CD4-positive, alpha-beta memory T cell (primary cell): ENCODE results near the gene CACNA1C. TPM values are rescaled to one million over a fixed set of nuclear protein-coding genes. Genes with fewer than 3 reads are reported as not detected.

ENCODE experiments used
- CTCF ChIA-PET: fragments of 350-600 bp; sonication (Branson Sonifier 250); formaldehyde crosslinking; loops from one replicate; lab custom pipeline; 2021; ENCODE audit warnings: inconsistent platforms; ENCODE audit not compliant: partially characterized antibody; lab: Charles Lee
- POLR2A ChIA-PET: fragments of 350-600 bp; sonication (Branson Sonifier 250); formaldehyde crosslinking; loops from one replicate; lab custom pipeline; 2021; ENCODE audit not compliant: partially characterized antibody; lab: Charles Lee
- DNase-seq, 5 donors: peaks; one replicate each; pipeline versions ENCODE4 v3.0.0 to v3.0.0-alpha.2; 2020 to 2022; ENCODE audit warnings: mixed read lengths in 1 of 5
- H3K27ac ChIP-seq: one replicate; pipeline ENCODE4 v1.7.0; 2013; ENCODE audit warnings: low read depth, low read length
- H3K27me3 ChIP-seq: 2 replicates; pipeline ENCODE4 v1.7.0; 2013; ENCODE audit warnings: mild to moderate bottlenecking, low read length, moderate library complexity; ENCODE audit not compliant: insufficient read depth
- H3K36me3 ChIP-seq: 2 replicates; pipeline ENCODE4 v1.7.0; 2013; ENCODE audit warnings: mild to moderate bottlenecking, low read length, moderate library complexity; ENCODE audit not compliant: insufficient read depth
- H3K4me1 ChIP-seq: 2 replicates; pipeline ENCODE4 v1.7.0; 2013; ENCODE audit warnings: mild to moderate bottlenecking, low read length, moderate library complexity; ENCODE audit not compliant: insufficient read depth
- H3K4me3 ChIP-seq, 2 donors: one replicate each; pipeline ENCODE4 v1.7.0; 2013; ENCODE audit warnings: low read length in 2 of 2, mild to moderate bottlenecking in 1 of 2
- H3K9me3 ChIP-seq, 2 donors: one replicate each; pipeline ENCODE4 v1.7.0; 2013; ENCODE audit warnings: low read length in 2 of 2, control low read depth in 1 of 2; ENCODE audit not compliant: control insufficient read depth in 1 of 2
- H3K27ac Mint-ChIP-seq, 7 donors: one replicate each; pipeline ENCODE4 v1.8.0; 2020 to 2021; ENCODE audit warnings: mixed read lengths in 7 of 7, mild to moderate bottlenecking in 6 of 7, inconsistent platforms in 3 of 7, moderate library complexity in 3 of 7
- H3K27me3 Mint-ChIP-seq, 2 donors: one replicate each; pipeline ENCODE4 v1.8.0; 2020 to 2021; ENCODE audit warnings: mixed read lengths in 2 of 2
- H3K36me3 Mint-ChIP-seq, 2 donors: one replicate each; pipeline ENCODE4 v1.8.0; 2020 to 2021; ENCODE audit warnings: mixed read lengths in 2 of 2, inconsistent platforms in 1 of 2, mild to moderate bottlenecking in 1 of 2
- H3K4me1 Mint-ChIP-seq, 4 donors: one replicate each; pipeline ENCODE4 v1.8.0; 2020 to 2021; ENCODE audit warnings: mixed read lengths in 4 of 4, mild to moderate bottlenecking in 1 of 4
- H3K4me3 Mint-ChIP-seq, 8 donors: one replicate each; pipeline ENCODE4 v1.8.0; 2020 to 2021; ENCODE audit warnings: mixed read lengths in 8 of 8, mild to moderate bottlenecking in 7 of 8, moderate library complexity in 6 of 8, inconsistent platforms in 3 of 8
- H3K9me3 Mint-ChIP-seq, 8 donors: one replicate each; pipeline ENCODE4 v1.8.0; 2020 to 2021; ENCODE audit warnings: mixed read lengths in 8 of 8, mild to moderate bottlenecking in 5 of 8, inconsistent platforms in 3 of 8, moderate library complexity in 1 of 8
- intact Hi-C: fragments of 100-400 bp; cut with micrococcal nuclease; formaldehyde crosslinking; loops from one replicate; pipeline ENCODE4 v1.15.1; 2023
- polyA plus RNA-seq, 2 donors: library from polyadenylated mRNA; unstranded; fragments of 300-500 nt; fragmentation: Illumina TruSeq; gene quantifications; one replicate each; pipeline ENCODE4 v1.2.3, GENCODE V29; 2021
- total RNA-seq, 2 experiments: library from RNA; stranded (reverse); gene quantifications; one replicate each; pipeline ENCODE4 v1.2.3, GENCODE V29; 2021

The CACNA1C gene
- total and polyA plus RNA-seq, 4 experiments from 2014 or later: 0.05 to 0.21 (median 0.07) TPM

DNA sequence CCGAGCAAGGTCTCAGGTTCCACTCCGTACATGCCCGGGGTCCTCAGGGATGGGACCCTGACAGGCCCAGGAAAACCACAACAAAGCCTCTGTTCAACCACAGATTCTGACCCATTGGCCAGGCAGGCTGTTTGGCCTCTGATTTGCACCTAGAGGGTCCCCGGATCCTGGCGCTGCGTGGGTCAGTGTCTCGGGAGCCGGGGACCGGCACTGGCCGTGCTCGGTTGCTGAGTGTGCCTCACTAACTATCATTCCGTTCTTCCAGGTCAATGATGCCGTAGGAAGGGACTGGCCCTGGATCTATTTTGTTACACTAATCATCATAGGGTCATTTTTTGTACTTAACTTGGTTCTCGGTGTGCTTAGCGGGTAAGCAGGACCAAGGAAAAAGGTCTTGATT lies 451.8 kb downstream of the CACNA1C start:
- Histone ChIP-seq H3K36me3 (no peaks in the 10 kb centered on the region), H3K4me3 (no peak overlapping the region), H3K27me3 (no peaks in the 10 kb centered on the region), H3K27ac (no peak overlapping the region), H3K9me3 (no peaks in the 10 kb centered on the region), H3K4me1 (no peaks in the 10 kb centered on the region)
- intact Hi-C loops: no loop called here
- CTCF ChIA-PET: no interaction called here
- H3K27ac Mint-ChIP-seq: no peak overlapping the region
- POLR2A ChIA-PET: no interaction called here
- DNase-seq: no peak
- H3K36me3 Mint-ChIP-seq: no peaks in the 10 kb centered on the region
- no peak overlapping the region for H3K4me3 Mint-ChIP-seq
- H3K9me3 Mint-ChIP-seq: peaks cover 0 to 5% (median 0%) of the 10 kb centered on the region in 8 donors
- peaks cover 0 to 2% (median 0%) of the 10 kb centered on the region in 4 donors for H3K4me1 Mint-ChIP-seq
- H3K27me3 Mint-ChIP-seq: peaks cover 8 to 17% of the 10 kb centered on the region in 2 donors

DNA sequence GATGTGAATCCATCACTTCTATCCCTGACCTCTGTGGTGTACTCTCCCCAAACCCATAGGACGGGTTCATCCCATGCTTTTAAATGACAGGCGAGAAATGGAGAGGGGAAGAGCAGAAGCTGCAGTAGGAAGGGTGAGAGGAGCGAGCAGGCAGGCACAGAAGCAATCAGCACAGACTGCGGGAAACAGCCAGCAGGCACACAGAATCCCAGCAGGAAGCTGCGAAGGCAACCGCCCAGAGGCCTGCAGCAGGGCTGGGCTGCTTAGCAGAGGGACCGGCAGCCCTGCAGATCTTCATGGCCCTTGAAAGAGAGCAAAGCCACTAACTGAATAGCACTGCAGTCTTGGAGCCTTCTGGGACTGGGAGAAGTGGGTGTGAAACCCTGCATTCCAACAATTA lies 455.0 kb downstream of the CACNA1C start:
- peaks cover 0 to 2% (median 0%) of the 10 kb centered on the region in 8 donors for H3K9me3 Mint-ChIP-seq
- CTCF ChIA-PET: no interaction called here
- H3K36me3 ChIP-seq: no peaks in the 10 kb centered on the region

DNA sequence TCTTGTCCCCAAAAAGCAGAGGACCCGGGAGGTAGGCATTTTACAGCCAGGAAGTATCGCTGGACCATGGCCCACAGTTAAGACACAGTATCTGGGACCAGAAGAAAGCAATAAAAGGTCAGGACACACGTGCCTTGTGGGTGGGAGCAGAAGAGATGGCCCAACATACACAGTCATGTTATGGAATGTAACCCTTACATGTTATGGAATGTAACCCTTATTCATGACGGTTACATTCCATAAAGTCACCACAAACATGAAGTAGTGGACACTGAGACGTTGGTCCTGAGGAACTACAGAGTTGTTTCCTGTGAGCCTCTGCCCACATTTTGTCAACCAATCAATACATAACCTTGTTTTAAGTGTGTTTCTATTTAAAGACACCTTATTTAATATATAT lies 456.4 kb downstream of the CACNA1C start:
- H3K4me1 ChIP-seq: no peaks in the 10 kb centered on the region
- H3K27ac Mint-ChIP-seq: no peak overlapping the region
- intact Hi-C loops: no loop called here

More for the DNA sequence above, 455.0 kb downstream of the CACNA1C start:
- Histone ChIP-seq H3K4me1 (no peaks in the 10 kb centered on the region), H3K27ac (no peak overlapping the region), H3K4me3 (no peak overlapping the region), H3K9me3 (no peaks in the 10 kb centered on the region), H3K27me3 (no peaks in the 10 kb centered on the region)
- Mint-ChIP-seq H3K27ac (no peak overlapping the region), H3K4me1 (no peaks in the 10 kb centered on the region), H3K4me3 (no peak overlapping the region), H3K27me3 (peaks cover 2 to 4% of the 10 kb centered on the region in 2 donors), H3K36me3 (no peaks in the 10 kb centered on the region)
- POLR2A ChIA-PET: no interaction called here
- no peak for DNase-seq
- intact Hi-C loops: no loop called here

DNA sequence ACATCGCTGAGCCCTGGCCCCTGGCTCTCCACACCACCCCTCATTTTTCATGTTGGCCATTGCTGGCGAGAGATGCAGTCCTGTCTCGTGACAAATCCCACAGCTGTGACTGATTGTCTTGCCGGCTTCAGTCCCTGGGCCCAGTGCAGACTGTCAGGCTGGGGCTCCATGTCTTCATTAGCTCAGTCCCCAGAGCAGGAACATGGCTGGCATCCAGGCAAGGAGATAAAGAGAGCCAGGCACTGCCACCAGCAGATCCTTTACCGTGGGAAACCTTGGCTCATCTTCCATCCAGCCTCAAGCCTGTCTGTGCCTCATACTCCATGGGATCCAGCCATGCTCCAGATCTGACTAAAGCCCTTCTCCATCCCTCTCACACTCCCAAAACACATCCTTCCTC lies 457.3 kb downstream of the CACNA1C start:
- H3K4me3 ChIP-seq: no peak overlapping the region
- intact Hi-C loops: no loop called here
- no peaks in the 10 kb centered on the region for H3K4me1 ChIP-seq
- DNase-seq: no peak
- ChIA-PET POLR2A (no interaction called here), CTCF (no interaction called here)
- Mint-ChIP-seq H3K36me3 (no peaks in the 10 kb centered on the region), H3K9me3 (peaks cover 0 to 2% (median 0%) of the 10 kb centered on the region in 8 donors), H3K27ac (no peak overlapping the region), H3K4me1 (no peaks in the 10 kb centered on the region), H3K27me3 (peaks cover 2 to 3% of the 10 kb centered on the region in 2 donors), H3K4me3 (no peak overlapping the region)
- no peak overlapping the region for H3K27ac ChIP-seq
- H3K9me3 ChIP-seq: no peaks in the 10 kb centered on the region
- no peaks in the 10 kb centered on the region for H3K27me3 ChIP-seq
- H3K36me3 ChIP-seq: no peaks in the 10 kb centered on the region

More for the DNA sequence above, 456.4 kb downstream of the CACNA1C start:
- Histone ChIP-seq H3K27me3 (no peaks in the 10 kb centered on the region), H3K4me3 (no peak overlapping the region), H3K36me3 (no peaks in the 10 kb centered on the region), H3K9me3 (no peaks in the 10 kb centered on the region), H3K27ac (no peak overlapping the region)
- DNase-seq: no peak
- H3K4me1 Mint-ChIP-seq: no peaks in the 10 kb centered on the region
- H3K36me3 Mint-ChIP-seq: no peaks in the 10 kb centered on the region
- CTCF ChIA-PET: no interaction called here
- H3K27me3 Mint-ChIP-seq: peaks cover 2% of the 10 kb centered on the region in 2 donors
- H3K9me3 Mint-ChIP-seq: peaks cover 0 to 2% (median 0%) of the 10 kb centered on the region in 8 donors
- POLR2A ChIA-PET: no interaction called here
- H3K4me3 Mint-ChIP-seq: no peak overlapping the region

DNA sequence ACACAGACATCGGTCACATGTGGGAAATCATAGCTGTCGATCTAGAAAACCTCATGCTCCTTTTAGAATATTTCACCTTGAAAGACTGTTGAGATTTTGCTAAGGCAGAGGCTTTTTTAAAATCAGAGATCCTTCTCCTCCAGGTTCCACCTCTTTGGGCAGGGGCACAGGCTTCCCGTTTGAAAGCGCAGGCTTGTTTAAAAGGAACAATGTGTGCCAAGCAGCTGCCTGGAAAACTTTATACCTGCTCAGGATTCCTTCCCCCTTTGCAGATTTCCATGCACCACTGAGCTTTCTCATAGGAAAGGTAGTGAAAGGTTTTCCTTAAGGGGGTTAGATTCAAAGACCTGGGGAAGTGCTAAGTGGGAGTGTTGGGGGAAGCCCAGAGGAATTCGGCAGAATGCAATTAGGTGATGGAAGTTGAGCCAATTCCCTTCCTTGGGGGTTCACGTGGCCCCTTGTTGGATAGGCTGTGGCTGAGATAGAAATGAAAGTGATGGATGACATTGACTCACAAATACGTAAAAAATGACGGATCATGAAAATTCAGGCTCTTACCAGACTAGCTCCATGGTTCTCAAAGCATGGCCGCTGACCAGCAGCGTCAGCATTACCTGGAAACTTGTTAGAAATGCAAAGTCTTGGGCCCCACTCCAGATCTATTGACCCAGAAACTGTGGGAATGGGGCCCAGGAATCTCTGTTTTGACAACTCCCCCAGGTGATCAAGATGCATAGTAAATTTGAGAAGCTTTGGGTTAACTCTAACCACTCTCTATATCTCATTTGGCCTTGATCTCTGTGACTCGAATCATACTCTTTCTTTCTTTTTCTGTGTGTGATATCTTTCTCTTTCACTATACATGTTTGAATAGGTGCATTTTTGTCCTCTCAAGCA lies 460.6 kb downstream of the CACNA1C start:
- CTCF ChIA-PET: no interaction called here
- peaks cover 3 to 4% of the 10 kb centered on the region in 2 donors for H3K27me3 Mint-ChIP-seq

DNA sequence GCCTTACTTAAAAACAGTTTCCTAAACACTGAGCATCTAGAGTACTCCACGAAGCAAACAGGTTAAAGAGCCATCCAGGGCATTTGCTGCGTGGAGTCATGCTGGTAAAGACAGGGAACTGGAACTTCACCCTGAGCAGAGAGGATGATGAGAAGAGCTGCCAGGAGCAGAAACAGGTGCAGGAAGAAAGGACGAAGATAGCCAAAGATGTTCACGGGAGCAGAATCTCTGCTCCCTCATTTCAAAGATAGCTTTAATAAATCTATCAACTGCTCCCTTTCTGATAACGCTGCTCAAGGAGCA lies 461.2 kb downstream of the CACNA1C start:
- ChIA-PET POLR2A (no interaction called here), CTCF (no interaction called here)
- no peak overlapping the region for H3K4me3 ChIP-seq
- Mint-ChIP-seq H3K27me3 (peaks cover 3 to 4% of the 10 kb centered on the region in 2 donors), H3K4me1 (no peaks in the 10 kb centered on the region), H3K4me3 (no peak overlapping the region), H3K36me3 (no peaks in the 10 kb centered on the region), H3K27ac (no peak overlapping the region), H3K9me3 (peaks cover 0 to 4% (median 0%) of the 10 kb centered on the region in 8 donors)
- intact Hi-C loops: no loop called here
- DNase-seq: no peak
- no peaks in the 10 kb centered on the region for H3K27me3 ChIP-seq
- no peak overlapping the region for H3K27ac ChIP-seq
- H3K36me3 ChIP-seq: no peaks in the 10 kb centered on the region
- no peaks in the 10 kb centered on the region for H3K9me3 ChIP-seq
- H3K4me1 ChIP-seq: no peaks in the 10 kb centered on the region

More for the DNA sequence above, 460.6 kb downstream of the CACNA1C start:
- intact Hi-C loops: no loop called here
- POLR2A ChIA-PET: no interaction called here
- H3K36me3 Mint-ChIP-seq: no peaks in the 10 kb centered on the region
- H3K4me3 ChIP-seq: no peak overlapping the region
- no peaks in the 10 kb centered on the region for H3K27me3 ChIP-seq
- no peaks in the 10 kb centered on the region for H3K9me3 ChIP-seq
- no peaks in the 10 kb centered on the region for H3K36me3 ChIP-seq
- no peak overlapping the region for H3K27ac ChIP-seq
- H3K4me1 ChIP-seq: no peaks in the 10 kb centered on the region
- H3K27ac Mint-ChIP-seq: no peak overlapping the region
- H3K4me1 Mint-ChIP-seq: no peaks in the 10 kb centered on the region
- no peak overlapping the region for H3K4me3 Mint-ChIP-seq
- H3K9me3 Mint-ChIP-seq: peaks cover 0 to 6% (median 0%) of the 10 kb centered on the region in 8 donors
- DNase-seq: no peak

DNA sequence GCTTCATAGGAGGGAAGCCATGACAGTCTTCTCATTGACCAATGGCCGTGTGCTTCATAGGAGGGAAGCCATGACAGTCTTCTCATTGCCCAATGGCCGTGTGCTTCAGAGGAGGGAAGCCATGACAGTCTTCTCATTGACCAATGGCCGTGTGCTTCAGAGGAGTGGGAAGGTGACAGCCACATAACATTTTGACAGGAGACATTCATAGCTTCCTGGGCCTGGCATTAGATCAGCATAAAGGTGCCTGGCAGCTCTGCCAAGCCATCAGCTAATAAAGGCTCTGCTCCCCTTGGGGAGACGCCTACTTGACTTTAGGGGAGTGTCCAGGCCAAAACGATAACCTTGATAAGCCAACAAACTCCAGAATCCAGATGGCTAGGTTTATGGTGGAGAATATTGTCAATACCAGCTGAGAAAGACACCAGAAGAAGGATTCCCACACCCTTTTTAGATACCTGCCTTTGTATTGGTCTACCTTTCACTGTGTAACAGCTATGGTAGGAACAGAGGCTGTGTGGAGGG lies 468.0 kb downstream of the CACNA1C start:
- no peaks in the 10 kb centered on the region for H3K9me3 ChIP-seq
- no peaks in the 10 kb centered on the region for H3K4me1 ChIP-seq
- CTCF ChIA-PET: no interaction called here
- POLR2A ChIA-PET: no interaction called here
- no peak for DNase-seq
- H3K36me3 ChIP-seq: no peaks in the 10 kb centered on the region
- Mint-ChIP-seq H3K4me3 (no peak overlapping the region), H3K36me3 (no peaks in the 10 kb centered on the region), H3K9me3 (peaks cover 0 to 14% (median 5%) of the 10 kb centered on the region in 8 donors), H3K4me1 (no peaks in the 10 kb centered on the region), H3K27me3 (peaks cover 3 to 8% of the 10 kb centered on the region in 2 donors), H3K27ac (peak overlapping the region in 1 of 7 donors; percentile 49)
- no peaks in the 10 kb centered on the region for H3K27me3 ChIP-seq
- H3K4me3 ChIP-seq: no peak overlapping the region
- no peak overlapping the region for H3K27ac ChIP-seq
- intact Hi-C loops: no loop called here
